ENCODE results near the gene KCP.
"Not testable (repeated sequence)": the region's sequence is repeated elsewhere in the genome, so short reads cannot be mapped to it uniquely, and the experiment has no call there.

The KCP gene

DNA sequence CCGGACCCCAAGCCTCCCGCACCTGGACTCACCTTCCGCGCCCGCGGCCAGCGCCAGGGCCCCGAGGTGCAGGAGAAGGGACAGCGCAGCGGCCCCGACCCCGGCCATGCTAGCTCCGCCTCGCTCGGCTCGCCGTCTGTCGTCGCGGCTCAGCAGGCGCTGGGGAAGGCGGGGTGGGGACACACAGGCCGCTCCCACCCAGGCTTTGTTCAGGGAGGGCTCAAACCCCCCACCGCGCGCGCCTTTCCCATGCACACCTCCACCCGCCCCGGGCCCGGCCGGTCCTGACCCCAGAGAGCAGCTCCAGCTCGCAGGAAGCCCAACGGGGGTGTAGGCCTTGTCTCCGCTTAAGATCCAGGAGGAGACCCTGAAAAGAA, at the start of gene KCP:
KCP (minus strand) TSS at position 141 of the 377 bp plus-strand sequence; CDS start at position 108, 33 bp downstream.
- DNase-seq: no peak

DNA sequence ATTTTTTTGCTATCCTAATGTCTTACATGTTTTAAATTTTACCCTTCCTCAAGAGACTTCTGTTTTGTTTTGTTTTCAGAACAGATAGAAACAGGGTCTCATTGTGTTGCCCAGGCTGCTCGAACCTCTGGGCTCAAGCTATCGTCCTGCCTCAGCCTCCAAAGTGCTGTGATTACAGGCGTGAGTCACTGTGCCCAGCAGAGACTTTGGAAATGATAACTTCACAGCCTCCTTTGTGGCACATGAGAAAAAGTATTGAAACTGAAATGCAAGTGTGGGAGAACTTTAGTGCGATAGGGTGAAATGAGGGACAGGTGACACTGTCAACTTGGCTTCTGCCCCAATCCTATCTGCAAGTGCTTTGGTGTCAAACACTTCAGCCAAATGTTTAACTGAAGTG, 48.8 kb upstream of the KCP start:
- DNase-seq: no peak

DNA sequence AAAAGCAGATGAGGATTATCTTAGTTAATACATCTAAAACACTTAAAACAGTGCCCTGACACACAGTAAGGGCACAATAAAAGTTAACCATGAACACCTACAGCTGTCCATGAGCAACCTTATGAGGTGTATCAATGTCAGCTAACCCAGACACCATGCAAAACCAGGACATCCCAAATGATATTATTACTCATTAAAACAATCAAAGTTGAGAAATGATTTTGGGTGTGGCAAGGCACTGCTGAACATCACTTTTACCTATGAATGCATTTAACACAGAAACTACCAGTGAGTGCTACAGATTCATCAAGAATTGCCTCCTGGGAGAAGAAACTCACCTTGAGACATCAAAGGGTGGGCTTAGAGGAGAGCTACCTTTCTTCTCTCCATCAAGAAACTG, 45.5 kb upstream of the KCP start:
- no peak for DNase-seq

DNA sequence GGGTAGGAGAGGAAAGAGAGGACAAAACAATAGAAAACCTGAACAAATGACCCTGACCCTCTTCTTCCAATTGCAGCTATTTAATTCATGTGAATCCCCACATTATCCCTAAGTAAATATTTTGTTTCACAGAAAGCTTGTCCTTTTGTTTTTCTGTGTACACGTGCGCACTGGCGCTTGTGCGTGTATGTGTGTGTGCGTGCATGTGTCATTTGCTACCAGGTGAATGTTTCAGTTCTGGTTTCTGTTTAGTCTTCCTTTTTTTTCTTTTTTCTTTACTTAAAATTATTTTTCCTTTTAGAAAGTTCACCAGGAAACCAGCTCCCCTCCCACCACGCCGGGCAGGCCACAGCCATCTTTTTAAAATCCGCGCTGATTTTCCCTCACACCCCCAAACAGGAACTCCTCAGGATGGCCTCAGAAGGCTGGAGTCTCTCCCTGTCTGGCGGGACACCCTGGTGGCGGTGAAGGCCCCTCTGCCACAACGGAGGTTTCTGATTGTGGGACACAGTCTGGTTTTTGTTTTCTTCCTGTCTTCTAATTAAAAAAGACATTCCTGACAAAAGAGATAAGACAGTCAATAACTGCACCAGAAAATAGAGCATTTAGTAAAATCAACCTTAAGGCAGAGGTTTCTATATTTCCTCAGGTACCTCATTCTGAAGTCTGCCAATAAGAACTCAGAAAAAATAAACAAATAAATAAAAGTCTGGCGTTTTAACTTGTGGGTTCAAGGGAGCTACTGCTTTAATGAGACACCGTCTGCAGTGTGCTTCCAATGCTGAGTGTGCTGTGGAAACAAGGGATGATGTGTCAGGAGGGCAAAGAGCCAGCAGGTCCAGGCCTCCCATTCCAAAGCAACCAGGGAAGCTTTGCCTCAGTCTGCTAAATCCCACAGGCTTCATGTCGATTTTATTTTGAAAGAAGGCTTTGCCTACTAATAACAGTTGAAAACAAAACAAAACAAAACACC, 44.6 kb upstream of the KCP start:
- DNase-seq: no peak

DNA sequence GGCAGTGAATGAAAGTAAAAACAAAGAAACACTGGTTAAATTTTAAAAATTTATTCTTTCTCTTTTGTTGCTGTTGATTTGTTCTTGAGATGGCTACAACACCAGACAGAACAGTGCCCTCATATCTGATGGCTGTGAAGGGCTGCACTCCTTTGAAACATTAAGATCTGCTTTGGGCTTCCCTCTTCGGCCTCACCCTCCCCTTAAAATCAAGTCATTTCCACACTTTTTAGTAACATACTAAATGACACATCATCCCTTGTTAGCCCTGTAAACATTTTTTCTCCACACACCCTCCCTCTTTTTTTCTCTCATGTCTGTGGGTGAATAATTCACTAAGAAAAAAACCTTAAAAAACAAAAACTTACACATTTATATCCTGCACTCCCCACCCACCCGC, 43.6 kb upstream of the KCP start:
- no peak for DNase-seq

DNA sequence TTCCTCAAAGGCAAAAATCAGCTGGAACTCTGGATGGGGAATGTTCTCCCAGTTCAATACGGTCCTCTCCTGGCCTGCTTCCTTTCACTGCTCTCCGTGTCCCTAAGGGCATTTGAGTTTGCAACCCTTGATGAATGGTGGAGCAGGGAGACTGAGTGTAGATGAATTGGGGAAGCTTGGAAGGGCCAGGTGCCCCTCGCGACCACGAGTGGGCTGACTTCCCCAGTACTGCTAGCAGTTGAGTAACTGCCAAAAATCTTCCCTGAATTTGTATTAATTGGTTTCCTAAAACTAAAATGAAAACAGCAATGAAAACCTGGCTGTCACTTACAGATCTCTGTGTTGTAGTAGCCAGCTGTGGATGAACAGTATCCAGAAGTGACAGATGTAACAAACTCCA, 40.8 kb upstream of the KCP start:
- DNase-seq: no peak

DNA sequence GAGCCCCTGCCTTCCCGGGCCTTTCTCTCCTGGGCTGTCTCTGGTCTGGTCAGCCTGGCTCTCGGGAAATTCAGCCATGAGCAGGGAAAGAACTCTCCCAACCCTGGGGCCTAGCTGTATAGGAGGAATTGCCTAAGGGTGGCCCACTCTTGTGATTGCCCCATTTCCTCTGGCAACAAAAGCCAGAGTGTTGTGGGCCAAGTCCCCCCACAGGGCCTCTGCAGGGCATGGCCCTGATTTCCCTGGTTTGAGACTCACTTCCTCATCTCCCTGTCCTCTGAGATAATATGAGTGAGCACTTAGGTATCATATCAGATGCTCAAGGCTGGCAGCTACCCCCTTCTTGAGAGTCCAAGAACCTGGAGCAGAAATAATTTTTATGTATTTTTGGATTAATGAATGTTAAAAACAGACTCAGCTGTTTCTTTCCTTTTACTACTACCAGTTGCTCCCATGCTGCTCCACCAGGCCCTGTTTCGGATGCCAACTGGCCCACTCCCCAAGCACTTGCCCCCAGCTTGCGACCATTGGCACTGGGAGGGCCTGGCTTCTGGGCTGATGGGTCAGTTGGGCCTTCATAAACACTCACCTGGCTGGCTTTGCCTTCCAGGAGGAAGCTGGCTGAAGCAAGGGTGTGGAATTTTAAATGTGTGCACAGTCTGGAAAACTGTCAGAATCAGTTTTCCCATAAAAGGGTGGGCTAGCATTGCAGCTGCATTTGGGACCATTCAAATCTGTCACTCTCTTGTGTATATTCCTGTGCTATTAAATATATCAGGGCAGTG, 38.7 kb upstream of the KCP start:
- no peak for DNase-seq

DNA sequence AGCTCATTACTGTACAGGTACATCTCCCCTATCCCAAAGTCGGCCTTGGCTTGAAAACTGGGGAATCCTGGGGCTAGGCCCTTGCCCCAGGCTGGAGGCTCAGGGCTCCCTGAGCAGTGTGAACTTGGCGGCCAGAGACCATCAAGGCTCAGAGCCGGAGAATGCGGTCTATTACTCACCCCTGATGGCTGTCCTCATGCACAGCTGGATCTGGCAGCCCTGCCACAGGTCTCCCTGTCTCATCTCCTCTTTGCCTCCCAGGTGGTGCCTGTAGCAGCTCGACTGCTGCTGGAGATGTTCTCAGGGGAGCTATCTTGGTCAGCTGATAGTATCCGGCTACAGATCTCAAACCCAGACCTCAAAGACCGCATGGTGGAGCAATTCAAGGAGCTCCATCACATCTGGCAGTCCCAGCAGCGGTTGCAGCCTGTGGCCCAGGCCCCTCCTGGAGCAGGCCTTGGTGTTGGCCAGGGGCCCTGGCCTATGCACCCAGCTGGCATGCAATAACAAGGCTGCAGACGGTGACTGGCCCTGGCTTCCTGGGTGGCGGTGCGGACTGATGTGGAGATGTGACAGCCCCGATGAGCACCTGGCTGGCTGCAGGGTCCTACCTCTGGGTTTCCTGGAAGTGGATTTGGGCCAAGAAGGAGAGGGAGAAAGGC, 37.9 kb upstream of the KCP start:
- DNase-seq: no peak

DNA sequence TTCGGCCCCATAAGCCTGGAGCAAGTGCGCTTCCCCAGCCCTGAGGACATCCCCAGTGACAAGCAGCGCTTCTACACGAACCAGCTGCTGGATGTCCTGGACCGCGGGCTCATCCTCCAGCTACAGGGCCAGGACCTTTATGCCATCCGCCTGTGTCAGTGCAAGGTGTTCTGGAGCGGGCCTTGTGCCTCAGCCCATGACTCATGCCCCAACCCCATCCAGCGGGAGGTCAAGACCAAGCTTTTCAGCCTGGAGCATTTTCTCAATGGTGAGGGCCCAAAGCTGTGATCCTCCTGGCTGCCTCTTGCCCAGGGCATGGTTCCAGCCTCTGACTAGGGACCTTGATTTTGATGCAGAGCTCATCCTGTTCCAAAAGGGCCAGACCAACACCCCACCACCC, 37.3 kb upstream of the KCP start:
- no peak for DNase-seq

DNA sequence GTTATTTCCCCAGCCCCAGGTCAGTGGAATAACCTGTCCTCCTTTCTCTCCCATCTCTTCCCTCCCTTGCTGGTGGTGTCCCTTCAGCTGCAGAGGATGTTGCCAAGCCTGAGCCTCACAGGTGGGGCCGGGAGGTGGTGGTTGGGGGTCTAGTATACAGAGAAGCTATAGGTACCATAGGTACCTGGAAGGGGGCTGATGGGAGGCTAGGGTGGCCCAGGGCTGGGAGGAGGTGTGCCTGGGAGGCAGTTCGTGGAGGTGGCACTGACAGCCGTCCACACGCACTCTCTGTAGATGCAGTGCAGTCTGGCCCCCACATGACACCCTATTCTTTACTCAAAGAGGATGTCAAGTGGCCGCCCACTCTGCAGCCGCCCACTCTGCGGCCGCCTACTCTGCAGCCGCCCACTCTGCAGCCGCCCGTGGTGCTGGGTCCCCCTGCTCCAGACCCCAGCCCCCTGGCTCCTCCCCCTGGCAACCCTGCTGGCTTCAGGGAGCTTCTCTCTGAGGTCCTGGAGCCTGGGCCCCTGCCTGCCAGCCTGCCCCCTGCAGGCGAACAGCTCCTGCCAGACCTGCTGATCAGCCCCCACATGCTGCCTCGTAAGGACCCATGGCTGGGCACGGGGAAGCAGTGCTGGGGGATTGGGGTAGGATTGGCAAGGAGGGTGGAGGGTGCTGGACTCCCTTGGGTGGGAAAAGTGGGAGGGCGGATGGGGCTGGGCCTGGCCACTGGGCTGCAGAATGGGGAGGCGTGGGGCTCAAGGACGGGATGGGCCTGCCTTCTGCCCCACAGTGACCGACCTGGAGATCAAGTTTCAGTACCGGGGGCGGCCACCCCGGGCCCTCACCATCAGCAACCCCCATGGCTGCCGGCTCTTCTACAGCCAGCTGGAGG, 36.7 kb upstream of the KCP start:
- DNase-seq: no peak

DNA sequence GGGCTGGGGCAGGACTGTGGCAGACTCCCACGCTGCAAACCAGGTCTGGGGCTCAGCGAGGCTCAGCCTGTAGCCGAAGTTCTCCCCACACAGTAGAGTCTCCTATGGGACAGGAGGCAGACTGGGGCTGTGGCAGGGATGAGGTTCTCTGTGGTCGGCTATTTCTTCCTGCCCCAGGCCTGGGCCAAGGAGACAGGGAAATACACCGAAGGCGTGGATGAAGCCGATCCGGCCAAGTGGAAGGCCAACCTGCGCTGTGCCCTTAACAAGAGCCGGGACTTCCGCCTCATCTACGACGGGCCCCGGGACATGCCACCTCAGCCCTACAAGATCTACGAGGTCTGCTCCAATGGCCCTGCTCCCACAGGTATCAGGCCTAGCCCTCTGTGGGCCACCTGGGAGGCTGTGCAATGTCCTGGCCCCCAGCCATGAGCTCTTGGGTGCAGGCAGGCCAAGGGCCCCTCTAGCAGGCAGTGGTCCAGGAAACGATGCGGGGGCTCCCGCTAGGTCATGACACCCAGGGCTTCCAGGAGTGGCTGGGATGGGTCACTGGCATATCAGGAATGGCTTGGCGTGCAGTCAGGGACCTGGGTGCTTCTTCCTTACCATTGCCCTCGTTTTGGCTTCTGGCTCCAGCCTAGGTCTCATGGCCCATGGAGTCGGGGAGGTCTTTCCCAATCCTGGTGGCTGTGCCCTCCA, 35.3 kb upstream of the KCP start:
- no peak for DNase-seq

DNA sequence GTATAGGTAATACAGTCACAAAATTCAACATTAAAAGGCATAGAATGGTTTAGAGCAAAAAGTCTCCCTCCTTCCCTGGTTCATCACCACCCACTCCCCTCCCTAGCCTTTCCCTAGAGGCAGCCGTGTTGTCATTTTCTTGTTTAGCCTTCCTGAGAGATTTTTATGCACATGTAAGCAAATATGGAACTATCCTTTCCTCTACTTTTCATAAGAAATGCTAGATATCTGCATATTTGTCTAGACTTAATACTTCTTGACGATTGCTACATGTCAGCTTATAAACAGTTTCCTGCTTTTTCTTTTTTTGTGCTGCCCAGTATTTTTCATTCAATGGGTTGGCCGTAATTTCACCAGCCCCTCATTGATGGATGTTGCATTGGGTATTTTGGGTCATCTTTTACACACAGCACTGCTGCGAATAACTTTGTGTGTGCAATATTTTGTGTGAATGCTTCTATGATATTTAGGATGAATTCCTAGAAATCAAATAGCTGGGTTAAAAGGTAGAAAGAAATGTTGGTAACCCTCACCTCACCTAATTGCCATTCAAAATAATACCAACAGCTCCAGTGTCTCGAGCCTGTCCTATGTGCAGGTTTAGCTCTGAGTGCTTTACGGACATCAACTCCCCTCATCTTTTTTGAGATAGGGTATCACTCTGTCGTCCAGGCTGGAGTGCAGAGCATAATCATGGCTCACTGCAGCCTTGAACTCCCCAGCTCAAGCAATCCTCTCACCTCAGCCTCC, 34.2 kb upstream of the KCP start:
- no peak for DNase-seq

DNA sequence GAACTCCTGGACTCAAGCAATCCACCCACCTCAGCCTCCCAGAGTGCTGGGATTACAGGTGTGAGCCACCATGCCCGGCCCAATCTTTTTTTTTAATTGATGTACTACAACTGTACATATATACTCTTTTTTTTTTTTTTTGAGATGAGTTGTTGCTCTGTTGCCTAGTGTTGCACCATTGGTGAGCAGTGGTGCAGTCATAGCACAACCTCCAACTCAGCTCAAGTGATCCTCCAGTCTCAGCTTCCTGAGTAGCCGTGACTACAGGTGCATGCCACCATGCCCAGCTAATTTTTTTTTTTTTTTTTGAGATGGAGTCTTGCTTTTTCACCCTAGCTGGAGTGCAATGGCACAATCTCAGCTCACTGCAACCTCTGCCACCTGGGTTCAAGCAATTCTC, 32.7 kb upstream of the KCP start:
- DNase-seq: not testable (repeated sequence)

DNA sequence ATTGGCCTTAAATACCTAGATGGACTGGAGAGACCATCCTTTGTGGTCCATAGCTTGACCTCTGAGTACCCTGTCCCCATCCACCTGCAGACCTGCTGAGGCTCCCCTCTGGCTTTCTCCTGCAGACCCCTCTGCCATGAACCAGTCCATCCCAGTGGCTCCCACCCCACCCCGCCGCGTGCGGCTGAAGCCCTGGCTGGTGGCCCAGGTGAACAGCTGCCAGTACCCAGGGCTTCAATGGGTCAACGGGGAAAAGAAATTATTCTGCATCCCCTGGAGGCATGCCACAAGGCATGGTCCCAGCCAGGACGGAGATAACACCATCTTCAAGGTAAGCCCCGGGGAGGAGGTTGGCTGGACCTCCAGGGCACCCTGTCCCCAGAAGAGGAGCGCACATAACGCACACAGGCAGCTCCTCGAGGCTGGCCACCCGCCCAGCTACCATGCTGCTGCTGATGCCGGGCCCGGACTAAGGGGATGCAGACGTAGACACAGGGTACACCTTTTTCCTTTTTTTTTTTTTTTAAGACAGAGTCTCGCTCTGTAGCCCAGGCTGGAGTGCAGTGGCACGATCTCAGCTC, 31.5 kb upstream of the KCP start:
- no peak for DNase-seq

DNA sequence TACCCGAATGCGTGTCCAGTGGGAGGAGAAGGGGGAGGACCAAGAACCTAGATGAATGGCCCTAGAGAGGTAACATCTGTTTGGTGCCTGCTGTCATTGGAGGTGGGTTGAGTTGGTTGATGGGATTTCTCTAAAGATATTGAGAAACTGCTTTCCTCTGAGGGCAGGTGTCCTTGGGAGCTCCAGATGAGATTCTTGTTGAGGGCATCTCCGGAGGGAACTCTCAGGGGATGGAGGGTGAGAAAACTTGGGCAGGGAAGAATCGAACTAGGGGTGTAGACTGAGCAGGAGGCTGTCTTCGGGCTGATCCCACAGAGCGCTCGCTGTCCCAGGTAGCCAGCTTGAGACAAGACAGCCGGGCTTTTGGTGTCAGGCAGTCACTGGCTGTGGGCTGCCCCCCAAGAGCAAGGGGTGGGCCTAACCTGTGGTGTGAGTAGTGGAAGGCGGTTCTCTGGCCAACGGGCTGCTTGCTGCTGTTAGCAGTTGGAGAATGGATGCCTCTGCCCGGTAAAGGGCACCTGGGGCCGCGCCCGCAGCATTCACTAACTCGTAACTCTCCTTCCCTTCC, 30.9 kb upstream of the KCP start:
- DNase-seq: no peak

DNA sequence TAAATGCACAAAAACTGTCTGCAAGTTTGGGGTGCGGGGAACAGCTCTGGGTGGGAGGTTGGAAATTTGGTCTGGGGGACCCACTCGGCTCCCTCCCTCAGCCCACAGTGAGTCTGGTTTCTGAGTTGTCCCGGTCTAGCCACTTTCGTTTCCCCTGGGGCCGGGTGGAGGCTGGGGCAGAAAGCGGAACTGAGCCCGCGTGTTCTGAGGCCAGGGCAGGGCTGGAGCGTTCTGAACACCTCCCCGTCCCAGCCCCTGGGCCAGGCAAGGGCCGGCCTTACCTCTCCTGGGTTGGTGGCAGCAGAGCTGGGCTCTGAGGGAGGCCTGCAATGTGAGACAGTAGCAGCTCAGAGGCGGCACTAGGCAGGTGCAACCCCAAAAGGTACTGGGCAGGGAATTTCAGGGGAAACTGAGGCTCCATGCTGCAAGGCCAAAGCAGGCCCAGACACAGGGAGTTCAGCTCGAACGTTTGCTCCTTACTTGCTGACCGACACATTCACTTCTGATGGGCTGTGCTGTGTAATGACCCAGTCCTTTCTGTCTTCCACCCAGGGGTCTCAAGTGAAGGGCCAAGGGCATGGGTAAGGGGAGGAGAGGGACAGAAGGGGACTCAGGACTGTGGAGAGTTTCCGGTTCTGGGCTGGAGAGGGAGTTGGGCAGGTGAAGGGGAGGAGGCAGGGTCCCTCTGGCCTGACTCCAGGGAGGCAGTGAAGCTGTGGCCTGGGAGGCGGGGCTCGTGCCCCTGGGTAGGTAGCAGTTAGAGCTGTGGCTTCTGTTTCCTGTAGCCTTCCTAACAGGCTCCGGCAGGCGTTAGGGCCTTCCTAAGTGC, 30.2 kb upstream of the KCP start:
- DNase-seq: no peak

DNA sequence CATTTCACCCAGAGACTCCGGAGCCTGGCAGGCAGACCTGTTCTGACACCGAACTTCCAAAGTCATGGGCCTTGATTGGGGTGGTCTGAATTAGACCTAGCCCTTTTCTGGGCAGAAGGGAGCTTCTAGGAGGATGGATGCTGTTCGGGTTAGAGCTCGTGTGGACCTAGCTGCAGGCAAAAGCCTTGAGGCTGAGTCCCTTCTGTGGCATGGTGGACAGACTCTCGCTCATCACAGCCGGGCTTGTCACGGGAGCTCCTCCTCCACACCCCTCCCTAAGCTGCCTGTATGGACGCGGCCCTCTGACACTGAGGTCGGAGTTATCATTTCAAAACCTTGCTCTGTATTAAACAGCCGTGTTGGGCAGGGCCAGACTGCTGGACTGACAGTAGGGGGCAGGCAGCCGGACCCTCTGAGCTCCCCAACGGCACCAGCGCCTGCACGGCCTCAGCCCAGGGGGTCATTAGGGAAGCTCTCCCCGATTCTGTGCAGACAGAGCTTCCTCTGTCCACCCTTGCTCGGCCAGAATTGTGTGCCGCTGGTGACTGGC, 29.4 kb upstream of the KCP start:
- no peak for DNase-seq

DNA sequence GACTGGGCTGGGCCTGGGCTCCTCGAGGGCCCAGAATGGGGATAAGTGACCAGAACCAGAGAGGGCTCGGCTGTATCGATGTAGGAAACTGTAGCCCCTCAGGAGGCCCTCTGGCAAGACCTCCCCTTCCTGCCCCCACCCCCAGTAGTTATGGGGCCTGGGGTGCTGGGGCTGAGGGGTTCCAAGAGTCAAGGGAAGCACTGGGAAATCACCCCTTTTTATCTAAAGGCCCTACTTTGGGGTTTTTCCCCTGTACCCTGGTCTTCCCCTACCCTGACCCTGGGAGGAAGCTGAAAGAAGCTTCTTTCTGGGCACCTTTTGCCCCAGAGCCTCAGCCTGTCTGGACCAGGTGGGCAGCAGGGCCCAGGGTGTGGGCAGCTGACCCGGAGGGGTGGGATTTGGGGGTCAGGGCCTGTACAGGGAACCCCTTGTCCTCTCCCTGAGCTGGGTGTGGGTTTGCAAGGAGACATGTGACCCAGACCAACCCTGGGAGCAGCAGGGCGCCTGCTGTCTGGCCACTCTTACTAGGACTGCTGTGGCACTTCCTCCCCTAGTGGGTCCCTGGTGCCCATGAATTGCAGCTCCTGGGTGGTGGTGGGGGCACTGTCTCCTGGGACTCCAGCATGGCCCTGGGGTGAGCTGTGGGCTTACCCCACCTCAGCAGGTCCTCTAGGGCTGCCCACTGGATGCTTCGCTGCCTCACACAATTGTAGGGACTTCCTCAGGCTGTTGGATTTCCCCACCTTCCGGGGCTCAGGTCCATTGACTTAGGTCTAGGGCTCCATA, 28.8 kb upstream of the KCP start:
- DNase-seq: no peak

All from activated gamma-delta T cell treated with Interleukin-2 at 50 U/mL for 16 hours (primary cell).